Activated CD4-positive, alpha-beta T cell treated with anti-CD3 and anti-CD28 coated beads, Interleukin-2, Interleukin-6, amounts not matched to agents 100 ng/mL and 50 ng/mL, durations not matched to agents 16 hours and 8 hours (primary cell): ENCODE data around the gene TMEM14B.
A peak's percentile ranks its signal among the peaks of the same experiment; 100 is the strongest.
"Not testable (repeated sequence)": the region's sequence is repeated elsewhere in the genome, so short reads cannot be mapped to it uniquely, and the experiment has no call there.

Experiments used
- DNase-seq: peaks from one replicate; pipeline ENCODE4 v3.0.0-alpha.2; 2020

The TMEM14B gene

DNA sequence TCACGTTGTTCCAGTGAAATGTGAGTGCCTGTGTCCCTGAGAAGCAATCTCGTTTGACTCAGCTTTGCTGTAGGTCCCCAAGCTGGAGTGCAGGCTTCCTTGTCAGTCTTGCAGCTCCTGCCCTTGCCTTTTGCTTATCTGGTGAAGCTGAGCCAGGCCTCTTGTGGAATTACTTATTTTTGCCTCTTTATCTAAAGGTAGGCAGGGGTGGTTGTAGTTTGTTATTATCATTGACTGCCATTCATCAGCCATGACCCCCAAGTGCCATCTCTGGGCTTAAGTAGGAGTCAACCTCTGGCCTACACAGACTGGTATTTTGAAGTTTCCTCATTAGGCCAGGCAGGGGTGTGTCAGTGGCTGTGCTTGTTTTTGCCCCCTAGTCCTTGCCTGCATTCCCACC lies 2.1 kb downstream of the TMEM14B start:
- DNase-seq = no peak

DNA sequence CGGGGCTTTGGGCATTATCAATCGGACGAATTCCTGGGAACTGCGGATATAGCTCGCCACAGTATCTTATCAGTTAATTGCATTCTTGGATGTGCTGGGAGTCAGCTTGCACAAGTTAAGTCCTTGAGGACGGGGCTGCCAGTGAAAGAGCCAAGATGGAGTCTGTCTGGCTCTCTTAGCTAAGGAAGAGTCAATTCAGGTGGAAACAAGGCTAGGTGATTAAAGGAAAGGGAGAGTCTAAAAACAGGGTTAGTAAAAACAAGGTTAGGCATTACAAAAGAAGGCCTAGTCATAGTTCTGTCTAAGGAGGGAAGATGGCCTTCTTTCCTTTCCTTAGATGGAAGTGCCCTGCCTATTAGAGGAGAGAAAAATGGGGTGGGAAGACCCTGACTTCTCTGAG lies 3.0 kb downstream of the TMEM14B start:
- not testable (repeated sequence) for DNase-seq

GRCh38 chr6:10751757-10752156 lies 4.2 kb downstream of the TMEM14B start:
- DNase-seq = not testable (repeated sequence)

- DNase-seq = no peak
These were observed 8.5 kb downstream of the TMEM14B start for GRCh38 chr6:10756085-10756484.

DNA sequence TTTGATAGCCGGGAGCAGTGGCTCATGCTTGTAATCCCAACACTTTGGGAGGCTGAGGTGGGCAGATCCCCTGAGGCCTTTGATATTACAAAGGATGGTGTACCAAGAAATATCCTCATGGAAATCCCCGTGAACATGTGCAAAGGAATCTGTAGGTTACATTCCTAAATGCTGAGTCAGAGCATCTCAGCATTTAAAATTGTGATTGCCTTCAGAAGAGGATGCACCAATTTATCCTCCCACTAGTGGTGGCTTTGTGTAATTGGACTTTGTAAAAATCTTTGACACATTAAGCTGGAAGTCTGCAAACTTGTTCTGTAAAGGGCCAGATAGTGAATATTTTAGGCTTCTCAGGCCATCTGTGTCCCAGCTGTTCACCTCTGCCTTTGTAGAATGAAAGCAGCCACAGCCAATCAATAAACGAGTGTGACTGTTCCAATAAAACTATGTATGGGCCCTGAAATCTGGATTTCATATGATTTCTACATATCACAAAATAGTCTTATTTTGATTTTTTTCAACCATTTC lies 11.8 kb downstream of the TMEM14B start:
- DNase-seq = peak; percentile 43

DNA sequence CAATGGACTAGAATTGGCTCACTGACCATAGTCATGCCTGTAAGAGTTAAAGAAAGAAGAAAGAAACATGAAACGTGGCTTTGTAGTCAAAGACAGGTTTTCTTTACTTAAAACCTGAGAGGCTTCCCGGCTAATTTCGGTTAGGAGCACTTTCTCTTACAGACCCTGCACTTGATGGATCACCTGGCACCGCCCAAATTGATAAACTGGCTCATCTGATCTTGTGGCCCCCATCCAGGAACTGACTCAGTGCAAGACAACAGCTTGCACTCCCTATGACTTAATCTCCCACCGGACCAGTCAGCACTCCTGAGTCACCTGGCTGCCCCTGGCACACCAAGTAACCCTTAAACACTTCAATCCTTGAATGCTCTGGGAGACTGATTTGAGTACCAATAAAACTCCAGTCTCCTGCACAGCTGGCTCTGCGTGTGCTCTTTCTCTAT lies 12.3 kb downstream of the TMEM14B start:
- peak; percentile 19 for DNase-seq

- no peak for DNase-seq
These were observed 15.4 kb downstream of the TMEM14B start for GRCh38 chr6:10763006-10763405.

DNA sequence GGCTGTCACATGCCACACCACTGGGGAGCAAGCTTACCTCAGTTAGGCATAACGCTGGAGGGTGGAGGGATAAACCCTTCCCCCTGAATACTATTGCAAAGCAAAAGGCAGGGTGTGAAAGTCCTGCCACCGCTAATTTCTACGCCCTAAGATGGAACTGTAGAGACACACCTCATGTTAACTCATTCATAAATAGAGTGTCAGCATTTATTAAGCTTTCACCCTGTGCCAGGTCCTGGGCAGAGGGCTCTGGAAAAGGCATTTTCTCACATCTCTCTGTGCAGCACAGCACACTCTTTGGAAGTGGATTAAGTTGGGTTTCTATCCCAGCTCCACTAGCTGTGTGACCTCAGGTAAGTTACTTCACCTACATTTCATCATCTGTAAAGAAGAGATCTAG lies 21.8 kb downstream of the TMEM14B start:
- DNase-seq = no peak

GRCh38 chr6:10771371-10771894 lies 23.8 kb downstream of the TMEM14B start:
- DNase-seq = no peak

DNA sequence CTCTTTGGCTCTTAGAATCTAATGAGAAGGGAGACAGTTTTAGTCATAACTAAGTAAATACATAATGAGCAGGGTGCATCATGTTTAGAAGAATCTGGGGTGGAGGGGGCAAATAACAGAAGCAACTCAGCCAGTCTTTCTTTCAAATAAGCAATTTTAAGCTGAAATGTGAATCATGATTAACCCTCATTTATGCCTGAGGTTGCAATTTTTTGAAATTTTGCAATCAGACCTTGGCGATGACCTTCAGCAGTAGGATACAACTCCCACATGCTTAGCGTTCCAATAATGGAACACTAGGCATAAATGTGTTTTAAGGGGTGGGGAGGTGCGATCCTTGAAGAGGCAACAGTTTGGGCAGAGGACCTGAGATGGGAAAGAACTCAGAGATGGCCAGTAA lies 30.6 kb downstream of the TMEM14B start:
- DNase-seq = no peak

GRCh38 chr6:10779076-10779475 lies 31.5 kb downstream of the TMEM14B start:
- DNase-seq = no peak

DNA sequence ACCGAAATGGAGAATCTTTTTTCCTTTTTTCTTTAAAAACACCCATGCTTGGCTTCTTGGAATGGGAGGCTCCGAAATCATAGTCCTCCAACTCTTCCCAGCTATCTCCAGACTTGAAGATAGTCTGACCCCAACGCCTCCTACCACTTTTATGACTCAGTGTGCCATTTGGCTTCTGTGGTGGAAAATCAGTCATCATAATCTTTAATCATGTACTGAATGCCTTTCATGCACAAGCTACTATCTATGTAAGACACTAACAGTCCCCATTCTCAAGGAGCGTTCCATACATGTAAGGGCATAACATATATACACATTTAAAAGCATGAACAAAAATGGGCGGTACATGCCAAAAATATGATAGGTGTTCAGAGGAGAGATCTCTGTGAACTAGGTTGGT lies 44.1 kb downstream of the TMEM14B start:
- no peak for DNase-seq

DNA sequence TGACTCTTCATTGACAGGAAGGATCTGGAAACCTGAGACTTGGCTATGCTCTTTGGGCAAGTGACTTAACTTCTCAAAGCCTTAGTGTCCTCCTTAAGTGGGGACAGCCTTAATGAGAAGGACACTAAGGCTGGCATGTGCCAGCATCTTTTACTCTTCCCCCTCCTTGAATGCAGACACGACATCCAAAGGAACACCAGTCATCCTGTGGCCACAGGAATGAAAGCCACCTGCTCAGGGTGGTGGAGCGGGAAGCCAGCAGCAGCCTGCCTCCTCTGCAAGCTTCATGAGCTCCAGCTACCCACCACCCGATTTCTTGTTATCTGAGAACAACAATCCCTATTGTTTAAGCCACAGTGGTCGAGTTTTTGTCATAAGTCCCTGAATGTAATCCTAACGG lies 44.5 kb downstream of the TMEM14B start:
- no peak for DNase-seq

DNA sequence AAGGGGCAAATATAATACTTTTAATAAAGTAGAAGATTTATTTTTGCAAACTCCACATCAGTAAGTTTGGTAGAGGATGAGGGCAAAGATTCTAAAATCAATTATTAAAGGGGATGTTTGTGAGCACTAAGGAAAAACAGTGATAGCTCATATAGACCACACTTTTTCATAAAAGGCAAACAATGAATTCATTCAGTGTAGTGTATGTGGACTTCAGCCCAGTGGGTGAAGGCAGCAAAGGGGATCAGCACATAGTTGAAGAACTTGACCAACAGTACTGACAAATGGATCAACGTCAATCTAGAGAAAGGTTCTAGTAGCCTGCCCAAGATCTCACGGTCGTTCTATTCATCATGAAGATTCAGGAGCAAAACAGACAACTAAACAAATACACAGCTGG lies 45.4 kb downstream of the TMEM14B start:
- DNase-seq = no peak

GRCh38 chr6:10793695-10794094 lies 46.1 kb downstream of the TMEM14B start:
- DNase-seq = no peak

DNA sequence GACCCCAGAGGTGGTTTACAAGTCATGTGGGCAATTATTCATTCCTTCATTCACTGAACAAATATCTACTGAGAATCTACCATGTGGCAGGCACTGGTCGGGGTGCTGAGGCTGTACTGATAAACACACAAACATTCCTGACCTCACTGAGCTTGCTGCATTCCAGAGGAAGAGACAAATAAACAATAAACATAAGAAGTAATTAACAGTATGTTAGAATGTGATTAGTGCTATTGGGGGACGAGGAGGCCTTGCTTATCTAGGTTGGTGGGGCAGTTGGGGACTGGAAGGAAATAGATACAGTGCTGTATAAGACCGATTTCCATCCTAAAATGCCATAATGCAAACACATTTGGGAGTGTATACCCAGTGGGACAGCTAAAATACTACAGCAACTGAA lies 46.6 kb downstream of the TMEM14B start:
- no peak for DNase-seq

GRCh38 chr6:10800810-10801209 lies 53.2 kb downstream of the TMEM14B start:
- DNase-seq = no peak

DNA sequence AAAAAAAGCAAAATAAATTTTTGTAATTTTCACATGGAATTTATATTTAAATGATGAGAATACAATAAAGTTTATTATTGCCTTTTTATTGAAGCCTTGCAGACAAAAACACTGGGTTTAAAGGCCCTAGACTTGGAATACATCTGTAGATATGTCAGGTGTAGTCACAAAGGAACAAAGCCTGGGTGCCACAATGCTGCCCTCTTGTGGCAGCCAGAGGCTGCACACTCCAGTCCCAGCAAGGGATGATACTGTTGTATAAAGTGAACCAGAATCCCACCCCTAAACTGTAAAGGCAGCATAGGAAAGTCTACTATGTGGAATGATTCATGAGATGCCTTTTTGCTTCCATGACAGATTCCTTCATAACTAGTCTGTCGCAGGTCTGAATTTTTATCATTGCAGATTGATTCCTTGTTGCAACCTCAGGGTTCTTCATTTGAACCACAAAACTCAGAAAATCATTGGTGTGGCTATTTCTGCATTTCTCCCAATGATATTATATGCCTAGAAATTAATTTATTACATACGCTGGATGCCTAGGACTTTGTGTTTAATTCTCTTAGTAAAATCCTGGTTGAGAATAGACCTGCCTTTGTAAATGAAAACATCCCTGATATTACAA lies 53.7 kb downstream of the TMEM14B start:
- DNase-seq = peak; percentile 76
